Measurements from ENCODE around the gene AGTR1.

Gene AGTR1

GRCh38 chr3:148697306-148698189 lies at the start of gene AGTR1:
Gene AGTR1 (plus strand): TSS chr3:148697903. CDS start chr3:148741036, 43,133 bp downstream.
- DNase-seq (ENCODE audit: low read depth in 3 of 3) = no peak

- DNase-seq (ENCODE audit: low read depth in 3 of 3) = no peak
Measured at GRCh38 chr3:148648685-148649352, 48.9 kb upstream of the AGTR1 start.

- DNase-seq (ENCODE audit: low read depth in 3 of 3) = no peak
Measured at GRCh38 chr3:148651549-148651948, 46.2 kb upstream of the AGTR1 start.

GRCh38 chr3:148654433-148654832 lies 43.3 kb upstream of the AGTR1 start:
- no peak for DNase-seq (ENCODE audit: low read depth in 3 of 3)

GRCh38 chr3:148657470-148657869 lies 40.2 kb upstream of the AGTR1 start:
- DNase-seq (ENCODE audit: low read depth in 3 of 3) = no peak

- no peak for DNase-seq (ENCODE audit: low read depth in 3 of 3)
Measured at GRCh38 chr3:148659512-148659911, 38.2 kb upstream of the AGTR1 start.

- DNase-seq (ENCODE audit: low read depth in 3 of 3) = no peak
Measured at GRCh38 chr3:148680289-148680688, 17.4 kb upstream of the AGTR1 start.

- no peak for DNase-seq (ENCODE audit: low read depth in 3 of 3)
Measured at GRCh38 chr3:148681080-148681479, 16.6 kb upstream of the AGTR1 start.

- DNase-seq (ENCODE audit: low read depth in 3 of 3) = no peak
Measured at GRCh38 chr3:148682997-148683396, 14.7 kb upstream of the AGTR1 start.

GRCh38 chr3:148694116-148694515 lies 3.6 kb upstream of the AGTR1 start:
- DNase-seq (ENCODE audit: low read depth in 3 of 3) = no peak

GRCh38 chr3:148698190-148698810 lies 597 bp downstream of the AGTR1 start:
- no peak for DNase-seq (ENCODE audit: low read depth in 3 of 3)

GRCh38 chr3:148705314-148705713 lies 7.6 kb downstream of the AGTR1 start:
- DNase-seq (ENCODE audit: low read depth in 3 of 3) = no peak

- DNase-seq (ENCODE audit: low read depth in 3 of 3) = no peak
Measured at GRCh38 chr3:148707601-148708380, 10.1 kb downstream of the AGTR1 start.

GRCh38 chr3:148708409-148708808 lies 10.7 kb downstream of the AGTR1 start:
- DNase-seq (ENCODE audit: low read depth in 3 of 3) = no peak

GRCh38 chr3:148709560-148710253 lies 12.0 kb downstream of the AGTR1 start:
- no peak for DNase-seq (ENCODE audit: low read depth in 3 of 3)

GRCh38 chr3:148710665-148711064 lies 13.0 kb downstream of the AGTR1 start:
- DNase-seq (ENCODE audit: low read depth in 3 of 3) = no peak

- DNase-seq (ENCODE audit: low read depth in 3 of 3) = no peak
Measured at GRCh38 chr3:148711981-148712666, 14.4 kb downstream of the AGTR1 start.

GRCh38 chr3:148714521-148714920 lies 16.8 kb downstream of the AGTR1 start:
- no peak for DNase-seq (ENCODE audit: low read depth in 3 of 3)

GRCh38 chr3:148716657-148717056 lies 19.0 kb downstream of the AGTR1 start:
- DNase-seq (ENCODE audit: low read depth in 3 of 3) = no peak

- no peak for DNase-seq (ENCODE audit: low read depth in 3 of 3)
Measured at GRCh38 chr3:148717885-148718561, 20.3 kb downstream of the AGTR1 start.
